Panc1 (cell line): Measurements from ENCODE around the gene PHTF2.

Experiments used
- POLR2AphosphoS5 ChIP-seq: IDR thresholded peaks from 2 replicates; pipeline ENCODE4 v1.6.1; 2012; ENCODE audit warnings: mild to moderate bottlenecking, low read depth, low read length, moderate library complexity
- REST ChIP-seq, 2 experiments: IDR thresholded peaks; 2 replicates each; pipeline ENCODE4 v1.6.1; 2011 to 2012; ENCODE audit warnings: low read depth in 2 of 2, control low read depth in 1 of 2, low read length in 1 of 2, mild to moderate bottlenecking in 1 of 2, moderate library complexity in 1 of 2; ENCODE audit not compliant: insufficient read depth in 1 of 2
- SIN3A ChIP-seq: IDR thresholded peaks from 2 replicates; pipeline ENCODE4 v1.6.1; 2012; ENCODE audit warnings: low read depth, mild to moderate bottlenecking, low read length, moderate library complexity, borderline replicate concordance; ENCODE audit not compliant: insufficient read depth
- TCF7L2 ChIP-seq: IDR thresholded peaks from 2 replicates; pipeline ENCODE4 v1.6.1; 2011; ENCODE audit warnings: mild to moderate bottlenecking, low read depth, low read length, inconsistent platforms
- TF ChIP-seq, protein P1 (sequence below): fragments of 450-650 bp; IDR thresholded peaks from 2 replicates; pipeline ENCODE4 v1.5.1; 2017; ENCODE audit warnings: mild to moderate bottlenecking

GRCh38 chr7:77980087-77980713, 181.6 kb downstream of the PHTF2 start:
- TF ChIP-seq, protein P1, sequence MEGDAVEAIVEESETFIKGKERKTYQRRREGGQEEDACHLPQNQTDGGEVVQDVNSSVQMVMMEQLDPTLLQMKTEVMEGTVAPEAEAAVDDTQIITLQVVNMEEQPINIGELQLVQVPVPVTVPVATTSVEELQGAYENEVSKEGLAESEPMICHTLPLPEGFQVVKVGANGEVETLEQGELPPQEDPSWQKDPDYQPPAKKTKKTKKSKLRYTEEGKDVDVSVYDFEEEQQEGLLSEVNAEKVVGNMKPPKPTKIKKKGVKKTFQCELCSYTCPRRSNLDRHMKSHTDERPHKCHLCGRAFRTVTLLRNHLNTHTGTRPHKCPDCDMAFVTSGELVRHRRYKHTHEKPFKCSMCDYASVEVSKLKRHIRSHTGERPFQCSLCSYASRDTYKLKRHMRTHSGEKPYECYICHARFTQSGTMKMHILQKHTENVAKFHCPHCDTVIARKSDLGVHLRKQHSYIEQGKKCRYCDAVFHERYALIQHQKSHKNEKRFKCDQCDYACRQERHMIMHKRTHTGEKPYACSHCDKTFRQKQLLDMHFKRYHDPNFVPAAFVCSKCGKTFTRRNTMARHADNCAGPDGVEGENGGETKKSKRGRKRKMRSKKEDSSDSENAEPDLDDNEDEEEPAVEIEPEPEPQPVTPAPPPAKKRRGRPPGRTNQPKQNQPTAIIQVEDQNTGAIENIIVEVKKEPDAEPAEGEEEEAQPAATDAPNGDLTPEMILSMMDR: no peak
- no peak for TF ChIP-seq TCF7L2
- no peak for TF ChIP-seq REST (IDR thresholded peaks at IDR 0.05; ENCODE audit: insufficient read depth in 1 of 2, low read depth in 2 of 2, low read length in 1 of 2)
- TF ChIP-seq SIN3A: no peak
- TF ChIP-seq POLR2AphosphoS5: no peak
